Ishikawa (cell line): ENCODE measurements around the gene SETBP1.

Experiments used
- CEBPB ChIP-seq: IDR thresholded peaks from 2 replicates; pipeline ENCODE4 v1.6.1; 2012
- CREB1 ChIP-seq: IDR thresholded peaks from 2 replicates; pipeline ENCODE4 v1.6.1; 2012; ENCODE audit warnings: low read depth
- EGR1 ChIP-seq: IDR thresholded peaks from 2 replicates; pipeline ENCODE4 v1.6.1; 2012
- EP300 ChIP-seq: IDR thresholded peaks from 2 replicates; pipeline ENCODE4 v1.6.1; 2012; ENCODE audit warnings: borderline replicate concordance
- FOXM1 ChIP-seq: IDR thresholded peaks from 2 replicates; pipeline ENCODE4 v1.6.1; 2012; ENCODE audit warnings: low read depth, borderline replicate concordance
- NFIC ChIP-seq: IDR thresholded peaks from 2 replicates; pipeline ENCODE4 v1.6.1; 2012
- RAD21 ChIP-seq: IDR thresholded peaks from 2 replicates; pipeline ENCODE4 v1.6.1; 2012; ENCODE audit warnings: low read depth
- REST ChIP-seq: IDR thresholded peaks from 2 replicates; pipeline ENCODE4 v1.6.1; 2012; ENCODE audit warnings: low read depth, mild to moderate bottlenecking
- TAF1 ChIP-seq: IDR thresholded peaks from 2 replicates; pipeline ENCODE4 v1.6.1; 2012; ENCODE audit warnings: low read depth, mild to moderate bottlenecking
- TCF12 ChIP-seq: IDR thresholded peaks from 2 replicates; pipeline ENCODE4 v1.6.1; 2012; ENCODE audit warnings: low read depth
- TEAD4 ChIP-seq: IDR thresholded peaks from 2 replicates; pipeline ENCODE4 v1.6.1; 2012
- USF1 ChIP-seq: IDR thresholded peaks from 2 replicates; pipeline ENCODE4 v1.6.1; 2012
- YY1 ChIP-seq: IDR thresholded peaks from 2 replicates; pipeline ENCODE4 v1.6.1; 2012; ENCODE audit warnings: low read depth
- ZBTB7A ChIP-seq: IDR thresholded peaks from 2 replicates; pipeline ENCODE4 v1.6.1; 2012; ENCODE audit warnings: low read depth
- TF ChIP-seq, protein P1 (sequence below): IDR thresholded peaks from 2 replicates; pipeline ENCODE4 v1.6.1; 2012

The SETBP1 gene

GRCh38 chr18:45015788-45016128 is 335.1 kb downstream of the SETBP1 start:
- TF ChIP-seq USF1 (no peak), CEBPB (no peak), ZBTB7A (no peak), NFIC (no peak)
- TF ChIP-seq, protein P1, sequence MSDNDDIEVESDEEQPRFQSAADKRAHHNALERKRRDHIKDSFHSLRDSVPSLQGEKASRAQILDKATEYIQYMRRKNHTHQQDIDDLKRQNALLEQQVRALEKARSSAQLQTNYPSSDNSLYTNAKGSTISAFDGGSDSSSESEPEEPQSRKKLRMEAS: no peak

GRCh38 chr18:45019469-45019868 is 338.8 kb downstream of the SETBP1 start:
- no peak for TF ChIP-seq ZBTB7A
- TF ChIP-seq FOXM1: no peak
- TF ChIP-seq EP300: no peak
- no peak for TF ChIP-seq TAF1
- no peak for TF ChIP-seq CREB1
- TF ChIP-seq USF1: no peak
- no peak for TF ChIP-seq CEBPB
- TF ChIP-seq REST: no peak
- no peak for TF ChIP-seq TEAD4
- TF ChIP-seq, protein P1: no peak
- TF ChIP-seq YY1: no peak
- no peak for TF ChIP-seq RAD21
- TF ChIP-seq TCF12: no peak
- no peak for TF ChIP-seq NFIC

- no peak for TF ChIP-seq TEAD4
- TF ChIP-seq, protein P1: no peak
- TF ChIP-seq REST: no peak
- TF ChIP-seq TCF12: no peak
- TF ChIP-seq RAD21: no peak
- TF ChIP-seq YY1: no peak
- no peak for TF ChIP-seq EGR1
- no peak for TF ChIP-seq ZBTB7A
- no peak for TF ChIP-seq CEBPB
- no peak for TF ChIP-seq EP300
- TF ChIP-seq CREB1: no peak
- no peak for TF ChIP-seq NFIC
- TF ChIP-seq TAF1: no peak
- TF ChIP-seq FOXM1: no peak
- TF ChIP-seq USF1: no peak
These were observed 342.8 kb downstream of the SETBP1 start for GRCh38 chr18:45023519-45023918.

DNA sequence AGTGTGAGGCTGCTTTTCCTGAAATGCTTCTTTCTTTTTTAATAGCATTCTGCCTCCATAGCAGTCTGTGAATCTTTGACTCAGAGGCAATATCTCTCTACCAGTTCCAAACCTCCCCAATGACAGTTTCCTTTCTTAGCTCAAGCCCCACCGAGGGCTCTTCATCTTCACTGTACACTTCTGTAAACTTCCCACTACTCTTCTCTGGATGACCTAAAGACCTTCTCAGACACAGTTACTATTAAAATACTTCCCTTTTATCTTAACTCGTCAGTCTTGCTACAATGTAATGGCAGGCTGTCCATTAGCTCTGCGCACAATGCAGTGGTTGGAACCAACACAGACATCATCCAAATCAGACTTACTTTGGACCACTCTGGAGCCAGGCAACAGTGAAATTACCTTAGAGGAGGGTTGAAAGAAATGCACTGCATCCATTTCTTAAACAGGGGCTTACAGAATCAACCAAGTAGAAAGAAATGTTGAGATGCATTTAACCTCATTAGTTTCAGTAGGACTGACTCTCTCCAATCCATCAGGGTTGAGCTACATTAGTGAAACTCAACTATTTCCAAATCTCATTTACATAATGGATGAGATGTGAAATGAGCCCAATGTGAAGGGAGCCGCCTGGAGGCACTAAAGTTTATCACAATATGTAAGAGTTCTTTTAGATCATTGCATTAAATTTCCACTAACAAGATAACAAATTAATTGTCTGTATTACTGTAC is 343.8 kb downstream of the SETBP1 start:
- no peak for TF ChIP-seq NFIC
- no peak for TF ChIP-seq REST
- no peak for TF ChIP-seq FOXM1
- no peak for TF ChIP-seq TEAD4
- TF ChIP-seq, protein P1: no peak
- TF ChIP-seq CREB1: no peak
- no peak for TF ChIP-seq EGR1
- no peak for TF ChIP-seq CEBPB
- no peak for TF ChIP-seq YY1
- no peak for TF ChIP-seq EP300
